ENCODE data around the gene COL27A1. TPM values are rescaled to one million over a fixed set of nuclear protein-coding genes. Genes with fewer than 3 reads are reported as not detected.

The COL27A1 gene
- total and polyA plus RNA-seq, 9 of the 15 experiments (the other 6 are each of a cell fraction or from before 2014, with no cell fraction given), result 0.07 TPM; not detected in 8

DNA sequence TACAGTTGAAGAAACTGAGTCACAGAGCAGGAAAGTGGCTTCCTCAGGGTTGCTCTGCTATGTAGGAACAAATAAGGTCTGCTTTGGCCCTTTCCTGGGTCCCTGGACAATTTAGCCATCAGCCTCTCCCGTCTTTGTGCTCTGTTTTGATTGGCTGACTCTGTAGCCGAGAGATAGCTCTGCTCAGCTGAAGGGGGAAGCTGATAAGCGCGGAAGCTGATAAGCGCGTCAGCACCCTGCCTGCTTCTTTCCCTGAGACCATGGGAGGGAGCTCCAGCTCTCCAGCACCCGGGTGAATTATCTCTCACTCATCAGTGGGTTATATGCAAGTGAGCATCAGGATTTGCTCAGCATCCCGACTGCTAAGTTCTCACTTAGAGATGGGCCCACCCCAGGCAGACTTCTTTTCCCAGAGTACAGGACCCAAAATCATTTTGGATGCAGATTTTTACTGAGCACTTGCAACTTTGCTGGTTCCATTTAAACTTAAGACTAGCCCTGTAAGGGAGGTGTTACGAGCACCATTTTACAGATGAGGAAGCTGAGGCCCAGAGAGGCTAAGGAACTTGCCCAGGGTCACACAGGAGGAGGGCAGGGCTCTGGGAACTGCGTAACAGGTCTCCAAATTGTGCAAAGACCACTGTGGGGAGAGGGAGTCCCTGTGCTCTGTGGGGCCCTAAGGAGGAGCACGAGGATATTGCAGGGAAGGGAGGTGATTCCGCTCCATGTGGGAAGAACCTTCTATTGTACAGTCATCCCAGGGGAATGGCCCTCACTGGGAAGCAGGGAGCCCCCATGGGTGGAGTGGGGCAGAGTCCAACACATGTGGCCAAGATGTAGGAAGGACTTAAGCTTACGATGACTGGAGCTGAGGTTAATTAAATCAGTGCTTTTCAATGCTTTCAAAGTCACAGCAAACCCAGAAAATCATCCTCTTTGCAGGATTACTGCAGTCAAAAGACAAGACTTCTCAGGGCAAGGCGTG lies 83.8 kb downstream of the COL27A1 start (continued):
- TF ChIP-seq HCFC1 (IDR thresholded peaks at IDR 0.05; ENCODE audit: low read depth, low read length) (no peak), TCF3 (CRISPR knock-in tag; IDR thresholded peaks at IDR 0.05) (peak; percentile 96), ARID1B (IDR thresholded peaks at IDR 0.05) (peak; percentile 95), FOXP1 (CRISPR knock-in tag; IDR thresholded peaks at IDR 0.05) (0 out of 2 replicates have a peak, but pooled peaks have one; percentile 24), ZNF551 (CRISPR knock-in tag; IDR thresholded peaks at IDR 0.05) (no peak), TSC22D4 (tag; IDR thresholded peaks at IDR 0.05) (no peak), RNF2 (IDR thresholded peaks at IDR 0.05) (no peak; the same call in 1 of the 2 replicates), ATF7 (IDR thresholded peaks at IDR 0.05) (peak; percentile 61; the same call in 1 of the 2 replicates), ETS1 (conservative IDR thresholded peaks at IDR 0.05; ENCODE audit: control insufficient read depth, low read depth, low read length) (no peak), ZFP91 (CRISPR knock-in tag; IDR thresholded peaks at IDR 0.05) (no peak), CBFA2T3 (IDR thresholded peaks at IDR 0.05) (peak; percentile 92), ETV6 (IDR thresholded peaks at IDR 0.05; ENCODE audit: borderline replicate concordance in 1 of 2, low read depth in 2 of 2, low read length in 1 of 2) (no peak), ETV6 (CRISPR knock-in tag; IDR thresholded peaks at IDR 0.05; ENCODE audit: borderline replicate concordance) (no peak), CHD1 (IDR thresholded peaks at IDR 0.05; ENCODE audit: low read length) (no peak), TCF7 (IDR thresholded peaks at IDR 0.05; ENCODE audit: borderline replicate concordance) (no peak), ARHGAP35 (IDR thresholded peaks at IDR 0.05; ENCODE audit: partially characterized antibody) (no peak), CCNT2 (IDR thresholded peaks at IDR 0.05; ENCODE audit: borderline replicate concordance, extremely low read depth, insufficient read length, low read depth, low read length) (peak; percentile 75)
- TF ChIP-seq, protein P1, sequence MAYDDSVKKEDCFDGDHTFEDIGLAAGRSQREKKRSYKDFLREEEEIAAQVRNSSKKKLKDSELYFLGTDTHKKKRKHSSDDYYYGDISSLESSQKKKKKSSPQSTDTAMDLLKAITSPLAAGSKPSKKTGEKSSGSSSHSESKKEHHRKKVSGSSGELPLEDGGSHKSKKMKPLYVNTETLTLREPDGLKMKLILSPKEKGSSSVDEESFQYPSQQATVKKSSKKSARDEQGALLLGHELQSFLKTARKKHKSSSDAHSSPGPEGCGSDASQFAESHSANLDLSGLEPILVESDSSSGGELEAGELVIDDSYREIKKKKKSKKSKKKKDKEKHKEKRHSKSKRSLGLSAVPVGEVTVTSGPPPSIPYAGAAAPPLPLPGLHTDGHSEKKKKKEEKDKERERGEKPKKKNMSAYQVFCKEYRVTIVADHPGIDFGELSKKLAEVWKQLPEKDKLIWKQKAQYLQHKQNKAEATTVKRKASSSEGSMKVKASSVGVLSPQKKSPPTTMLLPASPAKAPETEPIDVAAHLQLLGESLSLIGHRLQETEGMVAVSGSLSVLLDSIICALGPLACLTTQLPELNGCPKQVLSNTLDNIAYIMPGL (CRISPR knock-in tag; IDR thresholded peaks at IDR 0.05), result no peak
- TF ChIP-seq, protein P2, sequence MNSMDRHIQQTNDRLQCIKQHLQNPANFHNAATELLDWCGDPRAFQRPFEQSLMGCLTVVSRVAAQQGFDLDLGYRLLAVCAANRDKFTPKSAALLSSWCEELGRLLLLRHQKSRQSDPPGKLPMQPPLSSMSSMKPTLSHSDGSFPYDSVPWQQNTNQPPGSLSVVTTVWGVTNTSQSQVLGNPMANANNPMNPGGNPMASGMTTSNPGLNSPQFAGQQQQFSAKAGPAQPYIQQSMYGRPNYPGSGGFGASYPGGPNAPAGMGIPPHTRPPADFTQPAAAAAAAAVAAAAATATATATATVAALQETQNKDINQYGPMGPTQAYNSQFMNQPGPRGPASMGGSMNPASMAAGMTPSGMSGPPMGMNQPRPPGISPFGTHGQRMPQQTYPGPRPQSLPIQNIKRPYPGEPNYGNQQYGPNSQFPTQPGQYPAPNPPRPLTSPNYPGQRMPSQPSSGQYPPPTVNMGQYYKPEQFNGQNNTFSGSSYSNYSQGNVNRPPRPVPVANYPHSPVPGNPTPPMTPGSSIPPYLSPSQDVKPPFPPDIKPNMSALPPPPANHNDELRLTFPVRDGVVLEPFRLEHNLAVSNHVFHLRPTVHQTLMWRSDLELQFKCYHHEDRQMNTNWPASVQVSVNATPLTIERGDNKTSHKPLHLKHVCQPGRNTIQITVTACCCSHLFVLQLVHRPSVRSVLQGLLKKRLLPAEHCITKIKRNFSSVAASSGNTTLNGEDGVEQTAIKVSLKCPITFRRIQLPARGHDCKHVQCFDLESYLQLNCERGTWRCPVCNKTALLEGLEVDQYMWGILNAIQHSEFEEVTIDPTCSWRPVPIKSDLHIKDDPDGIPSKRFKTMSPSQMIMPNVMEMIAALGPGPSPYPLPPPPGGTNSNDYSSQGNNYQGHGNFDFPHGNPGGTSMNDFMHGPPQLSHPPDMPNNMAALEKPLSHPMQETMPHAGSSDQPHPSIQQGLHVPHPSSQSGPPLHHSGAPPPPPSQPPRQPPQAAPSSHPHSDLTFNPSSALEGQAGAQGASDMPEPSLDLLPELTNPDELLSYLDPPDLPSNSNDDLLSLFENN (IDR thresholded peaks at IDR 0.05; ENCODE audit: low read depth in 2 of 2, low read length in 2 of 2), result peak in 1 of 2 experiments; percentile 62; a peak in 1 of 4 replicates

Measured in K562 (cell line).